ENCODE measurements around the gene ERP44. TPM values are rescaled to one million over a fixed set of nuclear protein-coding genes. Genes with fewer than 3 reads are reported as not detected.
"Not testable (repeated sequence)": the region's sequence is repeated elsewhere in the genome, so short reads cannot be mapped to it uniquely, and the experiment has no call there.

The ERP44 gene
- total RNA-seq, 1 donor from 2014 or later: 21.5 TPM

- Mint-ChIP-seq H3K4me1 (ENCODE audit: low read depth) (peaks cover 45% of the 10 kb centered on the region), H3K4me3 (ENCODE audit: low read depth) (peak overlapping the region; percentile 31), H3K36me3 (ENCODE audit: low read depth) (peaks cover 8% of the 10 kb centered on the region), H3K27me3 (ENCODE audit: low read depth) (no peaks in the 10 kb centered on the region), H3K27ac (no peak overlapping the region), H3K9me3 (no peaks in the 10 kb centered on the region)
- intact Hi-C loops (cut with micrococcal nuclease): loop anchor here (5.0 to 10.0 kb wide), 2 partner anchors 274 to 872 kb away; partner anchors contain the start of genes ALG2, NR4A3 and SEC61B
- DNase-seq (ENCODE audit: low spot score): no peak
Measured at GRCh38 chr9:100096378-100096916, 2.4 kb downstream of the ERP44 start.

DNA sequence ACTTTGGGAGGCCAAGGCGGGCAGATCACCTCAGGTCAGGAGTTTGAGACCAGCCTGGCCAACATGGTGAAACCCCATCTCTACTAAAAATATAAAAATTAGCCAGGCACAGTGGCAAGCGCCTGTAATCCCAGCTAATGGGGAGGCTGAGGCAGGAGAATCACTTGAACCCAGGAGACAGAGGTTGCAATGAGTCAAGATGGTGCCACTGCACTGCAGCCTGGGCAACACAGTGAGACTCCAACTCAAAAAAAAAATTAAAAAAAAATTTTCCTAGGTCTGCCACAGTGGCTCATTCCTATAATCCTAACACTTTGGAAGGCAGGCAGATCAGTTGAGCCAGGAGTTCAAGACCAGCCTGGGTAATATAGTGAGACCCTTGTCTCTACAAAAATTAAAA lies 4.4 kb downstream of the ERP44 start:
- not testable (repeated sequence) for H3K27ac Mint-ChIP-seq; H3K4me3 Mint-ChIP-seq (ENCODE audit: low read depth); H3K9me3 Mint-ChIP-seq; DNase-seq (ENCODE audit: low spot score); H3K36me3 Mint-ChIP-seq (ENCODE audit: low read depth); H3K27me3 Mint-ChIP-seq (ENCODE audit: low read depth)
- intact Hi-C loops (cut with micrococcal nuclease): loop anchor here (10.0 kb wide), 1 partner anchor 870 kb away; the partner anchor contains the start of genes ALG2 and SEC61B
- peaks cover 42% of the 10 kb centered on the region for H3K4me1 Mint-ChIP-seq (ENCODE audit: low read depth)

- Mint-ChIP-seq H3K4me3 (ENCODE audit: low read depth) (no peak overlapping the region), H3K36me3 (ENCODE audit: low read depth) (peaks cover 5% of the 10 kb centered on the region), H3K27ac (no peak overlapping the region), H3K27me3 (ENCODE audit: low read depth) (no peaks in the 10 kb centered on the region), H3K4me1 (ENCODE audit: low read depth) (peaks cover 56% of the 10 kb centered on the region), H3K9me3 (no peaks in the 10 kb centered on the region)
- intact Hi-C loops (cut with micrococcal nuclease): loop anchor here (10.0 kb wide), 1 partner anchor 867 kb away; the partner anchor contains the start of genes ALG2 and SEC61B
- no peak for DNase-seq (ENCODE audit: low spot score)
Measured at GRCh38 chr9:100092066-100092465, 6.7 kb downstream of the ERP44 start.

GRCh38 chr9:100091650-100092049 lies 7.2 kb downstream of the ERP44 start:
- DNase-seq (ENCODE audit: low spot score): no peak
- no peaks in the 10 kb centered on the region for H3K27me3 Mint-ChIP-seq (ENCODE audit: low read depth)
- H3K4me1 Mint-ChIP-seq (ENCODE audit: low read depth): peaks cover 57% of the 10 kb centered on the region
- H3K36me3 Mint-ChIP-seq (ENCODE audit: low read depth): peaks cover 5% of the 10 kb centered on the region
- intact Hi-C loops (cut with micrococcal nuclease): loop anchor here (10.0 kb wide), 1 partner anchor 867 kb away; the partner anchor contains the start of genes ALG2 and SEC61B
- no peak overlapping the region for H3K27ac Mint-ChIP-seq
- no peaks in the 10 kb centered on the region for H3K9me3 Mint-ChIP-seq
- H3K4me3 Mint-ChIP-seq (ENCODE audit: low read depth): no peak overlapping the region

DNA sequence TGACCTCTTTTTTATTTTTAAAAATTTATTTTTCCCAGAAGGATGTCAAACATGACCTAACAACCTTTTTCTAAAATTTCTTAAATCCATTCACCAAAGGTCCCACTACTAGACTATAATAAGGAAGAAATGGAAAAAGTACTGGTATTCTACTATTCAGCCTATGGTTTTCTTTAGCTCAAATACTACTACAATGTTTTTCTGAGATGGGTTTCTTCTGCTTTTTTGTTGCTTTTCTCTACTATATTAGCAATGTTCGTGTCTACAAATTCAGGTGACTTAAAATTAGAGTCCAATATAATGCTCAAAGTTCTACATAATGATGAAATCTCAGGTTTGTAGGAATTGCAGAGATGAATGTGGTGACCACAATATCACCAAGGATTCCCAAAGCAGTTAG lies 7.9 kb downstream of the ERP44 start:
- intact Hi-C loops (cut with micrococcal nuclease): loop anchor here (10.0 kb wide), 1 partner anchor 866 kb away; the partner anchor contains the start of genes ALG2 and SEC61B
- H3K27me3 Mint-ChIP-seq (ENCODE audit: low read depth): no peaks in the 10 kb centered on the region
- no peaks in the 10 kb centered on the region for H3K9me3 Mint-ChIP-seq
- H3K27ac Mint-ChIP-seq: no peak overlapping the region
- no peak overlapping the region for H3K4me3 Mint-ChIP-seq (ENCODE audit: low read depth)
- H3K4me1 Mint-ChIP-seq (ENCODE audit: low read depth): peaks cover 60% of the 10 kb centered on the region
- DNase-seq (ENCODE audit: low spot score): no peak
- peaks cover 5% of the 10 kb centered on the region for H3K36me3 Mint-ChIP-seq (ENCODE audit: low read depth)

DNA sequence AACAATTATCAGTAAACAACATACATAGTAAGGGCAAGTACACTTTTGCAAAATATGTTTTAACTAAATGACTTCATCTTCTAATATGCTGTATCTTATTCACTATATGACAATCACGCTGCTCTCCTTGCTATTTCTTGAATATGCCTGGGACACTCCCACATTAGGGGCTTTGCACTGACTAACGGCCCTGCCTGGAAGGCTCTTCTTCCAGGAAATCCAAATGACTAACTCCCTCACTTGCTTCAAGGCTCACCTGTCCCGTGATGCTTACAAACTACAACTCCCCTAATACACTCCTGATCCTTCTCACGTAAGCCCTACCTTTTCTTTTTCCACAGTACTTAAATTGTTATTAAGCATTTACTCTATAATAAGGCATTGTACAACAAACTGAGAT lies 10.6 kb downstream of the ERP44 start:
- intact Hi-C loops (cut with micrococcal nuclease): loop anchor here (5.0 kb wide), 2 partner anchors 124 to 906 kb away; no protein-coding TSS in a partner anchor
- Mint-ChIP-seq H3K9me3 (no peaks in the 10 kb centered on the region), H3K27me3 (ENCODE audit: low read depth) (no peaks in the 10 kb centered on the region), H3K36me3 (ENCODE audit: low read depth) (peaks cover 5% of the 10 kb centered on the region), H3K27ac (peak overlapping the region; percentile 72), H3K4me1 (ENCODE audit: low read depth) (peaks cover 72% of the 10 kb centered on the region), H3K4me3 (ENCODE audit: low read depth) (peak overlapping the region; percentile 45)
- DNase-seq (ENCODE audit: low spot score): no peak

- Mint-ChIP-seq H3K9me3 (no peaks in the 10 kb centered on the region), H3K4me1 (ENCODE audit: low read depth) (peaks cover 70% of the 10 kb centered on the region), H3K4me3 (ENCODE audit: low read depth) (peak overlapping the region; percentile 38), H3K27me3 (ENCODE audit: low read depth) (no peaks in the 10 kb centered on the region), H3K36me3 (ENCODE audit: low read depth) (peaks cover 1% of the 10 kb centered on the region), H3K27ac (peak overlapping the region; percentile 72)
- intact Hi-C loops (cut with micrococcal nuclease): loop anchor here (2.0 to 5.0 kb wide), 3 partner anchors 58 to 905 kb away; no protein-coding TSS in a partner anchor
- DNase-seq (ENCODE audit: low spot score): no peak
Measured at GRCh38 chr9:100087218-100087617, 11.6 kb downstream of the ERP44 start.

- no peaks in the 10 kb centered on the region for H3K9me3 Mint-ChIP-seq
- H3K4me3 Mint-ChIP-seq (ENCODE audit: low read depth): peak overlapping the region; percentile 0
- DNase-seq (ENCODE audit: low spot score): no peak
- peaks cover 68% of the 10 kb centered on the region for H3K4me1 Mint-ChIP-seq (ENCODE audit: low read depth)
- intact Hi-C loops (cut with micrococcal nuclease): loop anchor here (2.0 to 5.0 kb wide), 3 partner anchors 57 to 904 kb away; no protein-coding TSS in a partner anchor
- no peaks in the 10 kb centered on the region for H3K36me3 Mint-ChIP-seq (ENCODE audit: low read depth)
- H3K27ac Mint-ChIP-seq: peak overlapping the region; percentile 7
- H3K27me3 Mint-ChIP-seq (ENCODE audit: low read depth): no peaks in the 10 kb centered on the region
Measured at GRCh38 chr9:100086097-100086635, 12.6 kb downstream of the ERP44 start.

DNA sequence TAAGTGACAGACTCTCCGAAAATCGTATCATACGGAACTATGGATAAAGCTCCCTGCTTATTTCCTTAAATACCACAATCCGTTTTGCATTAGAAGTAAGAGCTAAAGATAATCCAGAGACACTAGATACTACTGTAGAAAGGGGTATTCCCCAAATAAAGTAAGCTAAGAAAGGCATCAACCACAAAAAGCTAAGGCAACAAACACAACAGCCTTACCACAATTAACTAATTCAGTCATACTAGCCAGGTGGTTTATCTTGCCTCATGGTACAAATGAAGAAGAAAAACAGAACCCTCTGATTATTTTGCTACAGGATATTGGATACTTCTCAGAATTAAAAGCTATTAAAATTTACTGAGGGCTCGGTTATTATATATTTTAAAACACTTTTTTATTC lies 14.1 kb downstream of the ERP44 start:
- Mint-ChIP-seq H3K36me3 (ENCODE audit: low read depth) (no peaks in the 10 kb centered on the region), H3K27me3 (ENCODE audit: low read depth) (no peaks in the 10 kb centered on the region), H3K4me3 (ENCODE audit: low read depth) (no peak overlapping the region), H3K9me3 (no peaks in the 10 kb centered on the region), H3K27ac (peak overlapping the region; percentile 67), H3K4me1 (ENCODE audit: low read depth) (peaks cover 65% of the 10 kb centered on the region)
- intact Hi-C loops (cut with micrococcal nuclease): loop anchor here (1.0 to 5.0 kb wide), 4 partner anchors 15 to 902 kb away; partner anchors contain the start of genes INVS and NR4A3
- DNase-seq (ENCODE audit: low spot score): no peak

DNA sequence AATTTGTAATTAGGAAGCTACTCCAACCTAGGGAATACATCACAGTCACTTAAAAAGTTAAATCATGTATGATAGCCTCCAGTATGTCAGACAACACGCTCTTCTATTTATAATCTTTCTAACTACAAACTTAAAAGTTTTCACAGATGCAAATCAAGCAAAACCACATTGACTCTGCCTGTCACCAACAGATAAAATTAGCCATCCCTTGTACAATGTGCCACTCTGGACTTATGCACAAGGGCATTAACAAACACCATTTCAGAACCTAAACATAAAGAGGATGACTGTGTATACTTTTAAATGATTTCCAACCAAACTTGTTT lies 14.7 kb downstream of the ERP44 start:
- peaks cover under 1% of the 10 kb centered on the region for H3K36me3 Mint-ChIP-seq (ENCODE audit: low read depth)
- no peak for DNase-seq (ENCODE audit: low spot score)
- no peak overlapping the region for H3K4me3 Mint-ChIP-seq (ENCODE audit: low read depth)
- peaks cover 64% of the 10 kb centered on the region for H3K4me1 Mint-ChIP-seq (ENCODE audit: low read depth)
- no peaks in the 10 kb centered on the region for H3K9me3 Mint-ChIP-seq
- intact Hi-C loops (cut with micrococcal nuclease): loop anchor here (1.0 to 5.0 kb wide), 2 partner anchors 15 to 262 kb away; partner anchors contain the start of genes INVS and NR4A3
- peak overlapping the region; percentile 23 for H3K27ac Mint-ChIP-seq
- H3K27me3 Mint-ChIP-seq (ENCODE audit: low read depth): no peaks in the 10 kb centered on the region

- intact Hi-C loops (cut with micrococcal nuclease): loop anchor here (1.0 to 5.0 kb wide), 2 partner anchors 16 to 261 kb away; partner anchors contain the start of genes INVS and NR4A3
- Mint-ChIP-seq H3K9me3 (no peaks in the 10 kb centered on the region), H3K36me3 (ENCODE audit: low read depth) (peaks cover 4% of the 10 kb centered on the region), H3K4me1 (ENCODE audit: low read depth) (peaks cover 62% of the 10 kb centered on the region), H3K27ac (peak overlapping the region; percentile 23), H3K27me3 (ENCODE audit: low read depth) (no peaks in the 10 kb centered on the region), H3K4me3 (ENCODE audit: low read depth) (no peak overlapping the region)
- DNase-seq (ENCODE audit: low spot score): no peak
Measured at GRCh38 chr9:100083448-100084127, 15.2 kb downstream of the ERP44 start.

DNA sequence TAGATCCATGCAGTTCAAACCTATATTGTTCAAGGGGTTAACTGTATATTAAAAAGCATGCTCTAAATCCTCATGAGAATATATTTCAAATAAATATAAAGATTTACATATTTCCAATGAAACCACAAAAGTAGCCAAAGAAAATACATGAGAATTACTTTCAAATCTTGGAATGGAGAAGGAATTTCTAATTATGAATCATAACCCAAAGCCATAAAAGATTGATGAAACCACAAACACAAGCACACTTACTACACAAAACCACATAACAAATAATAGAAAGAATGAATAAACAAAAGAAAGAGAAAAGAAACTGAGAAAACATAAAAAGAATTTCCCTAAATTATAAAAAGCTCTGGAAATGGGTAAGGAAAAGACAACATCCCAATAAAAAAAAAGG lies 16.0 kb downstream of the ERP44 start:
- peak overlapping the region; percentile 55 for H3K27ac Mint-ChIP-seq
- DNase-seq (ENCODE audit: low spot score): no peak
- H3K4me1 Mint-ChIP-seq (ENCODE audit: low read depth): peaks cover 54% of the 10 kb centered on the region
- no peaks in the 10 kb centered on the region for H3K9me3 Mint-ChIP-seq
- no peak overlapping the region for H3K4me3 Mint-ChIP-seq (ENCODE audit: low read depth)
- peaks cover 5% of the 10 kb centered on the region for H3K36me3 Mint-ChIP-seq (ENCODE audit: low read depth)
- intact Hi-C loops (cut with micrococcal nuclease): loop anchor here (5.0 kb wide), 1 partner anchor 260 kb away; the partner anchor contains the start of gene NR4A3
- no peaks in the 10 kb centered on the region for H3K27me3 Mint-ChIP-seq (ENCODE audit: low read depth)

GRCh38 chr9:100076256-100076655 lies 22.5 kb downstream of the ERP44 start:
- H3K4me1 Mint-ChIP-seq (ENCODE audit: low read depth); H3K9me3 Mint-ChIP-seq; DNase-seq (ENCODE audit: low spot score); H3K27me3 Mint-ChIP-seq (ENCODE audit: low read depth); intact Hi-C loops (cut with micrococcal nuclease); H3K4me3 Mint-ChIP-seq (ENCODE audit: low read depth); H3K27ac Mint-ChIP-seq: not testable (repeated sequence)
- H3K36me3 Mint-ChIP-seq (ENCODE audit: low read depth): peaks cover 16% of the 10 kb centered on the region
